Coronary artery (tissue), 2 donors: ENCODE measurements around the gene DLK1.

Experiments used
- DNase-seq: peaks from one replicate; pipeline ENCODE4 v3.0.0-alpha.2; 2017; ENCODE audit warnings: low spot score
- H3K27ac ChIP-seq, 2 donors: fragments of 200-600 bp; sonication (generic); one replicate each; pipeline ENCODE4 v1.5.1; 2016 to 2019
- H3K4me3 ChIP-seq: fragments of 200-600 bp; sonication (generic); 2 replicates; pipeline ENCODE4 v1.5.1; 2016; ENCODE audit warnings: mild to moderate bottlenecking, moderate library complexity
- CTCF ChIP-seq: fragments of 200-600 bp; sonication (generic); IDR thresholded peaks from one replicate; pipeline ENCODE4 v1.5.1; 2019; ENCODE audit warnings: antibody characterized with exemption

DLK1 gene

GRCh38 chr14:100680439-100681051, 46.1 kb upstream of the DLK1 start:
- TF ChIP-seq CTCF, result no peak
- peak overlapping the region in 1 of 2 donors; percentile 22 for H3K27ac ChIP-seq
- DNase-seq, result no peak
- H3K4me3 ChIP-seq, result no peak overlapping the region

- H3K4me3 ChIP-seq, result no peak overlapping the region
- H3K27ac ChIP-seq, result no peak overlapping the region
- no peak for DNase-seq
- no peak for TF ChIP-seq CTCF
Measured at GRCh38 chr14:100681111-100681510, 45.6 kb upstream of the DLK1 start.

- Histone ChIP-seq H3K4me3 (no peak overlapping the region), H3K27ac (no peak overlapping the region)
- TF ChIP-seq CTCF, result no peak
- no peak for DNase-seq
Measured at GRCh38 chr14:100682749-100683148, 43.9 kb upstream of the DLK1 start.

GRCh38 chr14:100683578-100683977, 43.1 kb upstream of the DLK1 start:
- no peak for TF ChIP-seq CTCF
- DNase-seq, result no peak

GRCh38 chr14:100684154-100684553, 42.5 kb upstream of the DLK1 start:
- DNase-seq, result no peak
- Histone ChIP-seq H3K27ac (no peak overlapping the region), H3K4me3 (no peak overlapping the region)
- TF ChIP-seq CTCF, result no peak

More at GRCh38 chr14:100683578-100683977, 43.1 kb upstream of the DLK1 start:
- Histone ChIP-seq H3K4me3 (no peak overlapping the region), H3K27ac (no peak overlapping the region)

- TF ChIP-seq CTCF, result no peak
- no peak overlapping the region for H3K4me3 ChIP-seq
Measured at GRCh38 chr14:100684961-100685360, 41.7 kb upstream of the DLK1 start.

GRCh38 chr14:100686858-100687257, 39.8 kb upstream of the DLK1 start:
- no peak for DNase-seq
- no peak overlapping the region for H3K27ac ChIP-seq
- TF ChIP-seq CTCF, result no peak
- H3K4me3 ChIP-seq, result no peak overlapping the region

More at GRCh38 chr14:100684961-100685360, 41.7 kb upstream of the DLK1 start:
- no peak for DNase-seq
- no peak overlapping the region for H3K27ac ChIP-seq
